Neuronal stem cell (in vitro differentiated cells): ENCODE results near the gene ISG20L2. TPM values are rescaled to one million over a fixed set of nuclear protein-coding genes. Genes with fewer than 3 reads are reported as not detected.

ENCODE experiments used
- DNase-seq: peaks from one replicate; pipeline ENCODE4 v3.0.0-alpha.2; 2013; ENCODE audit warnings: low spot score
- H2AFZ ChIP-seq: one replicate; pipeline ENCODE4 v1.6.1; 2013; ENCODE audit warnings: mild to moderate bottlenecking, low read length, inconsistent platforms
- H2AK5ac ChIP-seq: 2 replicates; pipeline ENCODE4 v1.6.1; 2013; ENCODE audit warnings: low read depth, mild to moderate bottlenecking, inconsistent platforms, low read length, moderate library complexity, mixed read lengths
- H2BK120ac ChIP-seq: 2 replicates; pipeline ENCODE4 v1.6.1; 2013; ENCODE audit warnings: low read depth, mild to moderate bottlenecking, inconsistent platforms, low read length, moderate library complexity, mixed read lengths
- H2BK12ac ChIP-seq: one replicate; pipeline ENCODE4 v1.6.1; 2013; ENCODE audit warnings: low read length, inconsistent platforms
- H2BK15ac ChIP-seq: 2 replicates; pipeline ENCODE4 v1.6.1; 2013; ENCODE audit warnings: mild to moderate bottlenecking, low read length, inconsistent platforms, mixed read lengths
- H2BK5ac ChIP-seq: one replicate; pipeline ENCODE4 v1.6.1; 2013; ENCODE audit warnings: inconsistent platforms, mild to moderate bottlenecking, low read length, moderate library complexity
- H3K14ac ChIP-seq: one replicate; pipeline ENCODE4 v1.6.1; 2013; ENCODE audit warnings: low read length, inconsistent platforms
- H3K18ac ChIP-seq: 2 replicates; pipeline ENCODE4 v1.6.1; 2013; ENCODE audit warnings: low read length, inconsistent platforms
- H3K23ac ChIP-seq: 2 replicates; pipeline ENCODE4 v1.6.1; 2013; ENCODE audit warnings: low read depth, mild to moderate bottlenecking, mixed read lengths, low read length, inconsistent platforms; ENCODE audit not compliant: poor library complexity
- H3K27ac ChIP-seq: replicated peaks from 3 replicates; pipeline ENCODE4 v1.5.1; 2013; ENCODE audit warnings: low read length, inconsistent platforms
- H3K27me3 ChIP-seq, 3 experiments: 2 replicates each; pipeline ENCODE4 v1.6.1; 2013; ENCODE audit warnings: low read length in 3 of 3, mild to moderate bottlenecking in 2 of 3, inconsistent platforms in 1 of 3, low read depth in 1 of 3, mixed read lengths in 1 of 3, moderate library complexity in 1 of 3; ENCODE audit not compliant: control insufficient read depth in 3 of 3, insufficient read depth in 3 of 3
- H3K36me3 ChIP-seq, 2 donors: replicated peaks in 1 of 2; 2 replicates each; pipeline ENCODE4 v1.6.1; 2013; ENCODE audit warnings: low read length in 2 of 2; ENCODE audit not compliant: control insufficient read depth in 2 of 2, insufficient read depth in 2 of 2
- H3K4ac ChIP-seq: 2 replicates; pipeline ENCODE4 v1.6.1; 2013; ENCODE audit warnings: inconsistent platforms, mild to moderate bottlenecking, low read length, moderate library complexity
- H3K4me1 ChIP-seq, 2 donors: 1 replicate in 1 of 2; 2 replicates in 1 of 2; pipeline ENCODE4 v1.6.1; 2013; ENCODE audit warnings: low read length in 2 of 2, low read depth in 1 of 2; ENCODE audit not compliant: control insufficient read depth in 2 of 2, insufficient read depth in 1 of 2
- H3K4me2 ChIP-seq: one replicate; pipeline ENCODE4 v1.6.1; 2013; ENCODE audit warnings: mild to moderate bottlenecking, low read length, inconsistent platforms; ENCODE audit not compliant: insufficient read depth, poor library complexity, severe bottlenecking
- H3K4me3 ChIP-seq, 2 donors: 2 replicates each; pipeline ENCODE4 v1.5.1; 2013; ENCODE audit warnings: low read length in 2 of 2, mild to moderate bottlenecking in 2 of 2, inconsistent platforms in 1 of 2, moderate library complexity in 1 of 2
- H3K79me1 ChIP-seq: one replicate; pipeline ENCODE4 v1.6.1; 2013; ENCODE audit warnings: low read depth, mild to moderate bottlenecking, inconsistent platforms, low read length, moderate library complexity
- H3K9ac ChIP-seq: one replicate; pipeline ENCODE4 v1.6.1; 2013; ENCODE audit warnings: mild to moderate bottlenecking, low read depth, low read length, inconsistent platforms; ENCODE audit not compliant: poor library complexity
- H3K9me3 ChIP-seq, 2 donors: replicated peaks in 1 of 2; 2 replicates each; pipeline versions ENCODE3 to v1.6.1; 2013; ENCODE audit warnings: low read length in 2 of 2, mild to moderate bottlenecking in 2 of 2, inconsistent platforms in 1 of 2, low read depth in 1 of 2, mixed read lengths in 1 of 2, moderate library complexity in 1 of 2; ENCODE audit not compliant: control insufficient read depth in 2 of 2, insufficient read depth in 1 of 2
- H4K8ac ChIP-seq: one replicate; pipeline ENCODE4 v1.6.1; 2013; ENCODE audit warnings: low read depth, mild to moderate bottlenecking, inconsistent platforms, low read length, moderate library complexity
- H4K91ac ChIP-seq: one replicate; pipeline ENCODE4 v1.6.1; 2013; ENCODE audit warnings: low read length, low read depth, mild to moderate bottlenecking, inconsistent platforms; ENCODE audit not compliant: poor library complexity
- whole genome bisulfite sequencing, 2 donors: extraction: QIAGEN DNeasy Blood & Tissue Kit; methylation state at CpG; one replicate each; pipeline ENCODE4 v1.1.7; 2013; ENCODE audit warnings: missing lambda C conversion rate in 2 of 2, mixed read lengths in 1 of 2; ENCODE audit not compliant: insufficient read length in 2 of 2, insufficient replicate concordance in 1 of 2; ENCODE audit errors: extremely low coverage in 2 of 2; 5-methylcytosine and 5-hydroxymethylcytosine counted together
- polyA plus RNA-seq, 2 experiments: library from polyadenylated mRNA; stranded (reverse); fragments of 200-250 nt; gene quantifications; one replicate each; pipeline ENCODE4 v1.2.3, GENCODE V29; 2013

Gene ISG20L2
- polyA plus RNA-seq (2013, experiment 1 of 2), result 32.9 TPM
- 33.3 TPM for polyA plus RNA-seq (2013, experiment 2 of 2)

GRCh38 chr1:156728599-156729462 lies at the start of gene ISG20L2:
TSS of gene ISG20L2 (minus strand) at chr1:156728766. CDS start at chr1:156727652, 1,114 bp downstream.
- no CpG with 5 or more reads among the region's 57 CpGs for WGBS, 2 donors
- no peak within 1 kb of the TSS for H2BK120ac ChIP-seq

DNA sequence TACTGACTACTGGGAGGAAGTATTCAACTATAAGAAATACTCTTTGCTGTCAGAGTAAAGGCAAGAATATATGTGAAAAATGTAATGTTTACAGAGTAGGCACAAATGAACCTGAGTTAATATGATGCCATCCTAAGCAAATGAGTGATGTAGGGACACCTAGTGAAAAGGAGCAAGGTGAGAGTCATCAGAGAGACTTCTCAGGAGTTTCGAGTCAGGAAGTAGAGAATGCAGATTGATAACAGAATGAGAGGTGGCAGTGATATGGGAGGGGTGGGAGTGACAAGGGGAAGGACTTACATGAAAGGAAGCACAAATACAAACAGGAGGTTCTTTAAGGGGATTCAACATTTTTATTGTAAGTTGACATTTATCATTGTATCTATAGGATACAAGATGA lies 49.0 kb upstream of the ISG20L2 start:
- Histone ChIP-seq H2BK15ac (no peak overlapping the region), H3K27ac (no peak overlapping the region), H2BK120ac (no peak overlapping the region), H3K4me1 (no peaks in the 10 kb centered on the region), H3K4me2 (no peak overlapping the region), H3K36me3 (peaks cover 0 to 37% of the 10 kb centered on the region in 2 donors), H3K9me3 (no peaks in the 10 kb centered on the region), H3K4ac (no peak overlapping the region), H3K4me3 (no peak overlapping the region), H3K18ac (no peak overlapping the region), H3K79me1 (peaks cover 5% of the 10 kb centered on the region), H2BK12ac (no peak overlapping the region), H4K8ac (no peak overlapping the region), H3K27me3 (no peaks in the 10 kb centered on the region), H3K23ac (no peak overlapping the region), H2AK5ac (no peak overlapping the region), H2AFZ (no peak overlapping the region), H3K9ac (no peak overlapping the region), H3K14ac (no peak overlapping the region), H2BK5ac (no peak overlapping the region), H4K91ac (no peak overlapping the region)
- no peak for DNase-seq
- WGBS, 2 donors, result no CpG with 5 or more reads among the region's 1 CpG

More at GRCh38 chr1:156728599-156729462, at the start of gene ISG20L2:
- Histone ChIP-seq H2BK5ac (peak within 1 kb of the TSS; percentile 82), H3K27ac (peak within 1 kb of the TSS; percentile 59), H3K4me3 (peak within 1 kb of the TSS; percentile 88 to 95), H3K14ac (no peak within 1 kb of the TSS), H2BK15ac (no peak within 1 kb of the TSS), H2BK12ac (no peak within 1 kb of the TSS), H3K4me2 (peak within 1 kb of the TSS; percentile 89), H3K79me1 (peaks cover 5% of the 10 kb centered on the region), H3K9me3 (no peaks in the 10 kb centered on the region), H3K23ac (peak within 1 kb of the TSS; percentile 65), H2AK5ac (peak within 1 kb of the TSS; percentile 67), H4K8ac (no peak within 1 kb of the TSS), H3K4me1 (peaks cover 15 to 30% of the 10 kb centered on the region in 2 donors), H3K4ac (no peak within 1 kb of the TSS), H3K9ac (peak within 1 kb of the TSS; percentile 96), H4K91ac (no peak within 1 kb of the TSS), H3K18ac (peak within 1 kb of the TSS; percentile 91), H2AFZ (peak within 1 kb of the TSS; percentile 91), H3K36me3 (peaks cover 21 to 61% of the 10 kb centered on the region in 2 donors), H3K27me3 (no peaks in the 10 kb centered on the region)
- DNase-seq, result peak; percentile 94

GRCh38 chr1:156776942-156777341 lies 48.4 kb upstream of the ISG20L2 start:
- Histone ChIP-seq H3K4me1 (no peaks in the 10 kb centered on the region), H3K79me1 (peaks cover 5% of the 10 kb centered on the region), H2AFZ (no peak overlapping the region), H2AK5ac (no peak overlapping the region), H3K4me3 (no peak overlapping the region), H3K9me3 (no peaks in the 10 kb centered on the region), H2BK12ac (no peak overlapping the region), H4K91ac (no peak overlapping the region), H3K23ac (no peak overlapping the region), H2BK120ac (no peak overlapping the region), H3K18ac (no peak overlapping the region), H3K36me3 (peaks cover 0 to 37% of the 10 kb centered on the region in 2 donors), H3K4me2 (no peak overlapping the region), H3K14ac (no peak overlapping the region), H2BK5ac (no peak overlapping the region), H4K8ac (no peak overlapping the region), H3K9ac (no peak overlapping the region), H3K27ac (no peak overlapping the region), H3K4ac (no peak overlapping the region), H3K27me3 (no peaks in the 10 kb centered on the region), H2BK15ac (no peak overlapping the region)
- no CpG with 5 or more reads among the region's 4 CpGs for WGBS, 2 donors
- no peak for DNase-seq

DNA sequence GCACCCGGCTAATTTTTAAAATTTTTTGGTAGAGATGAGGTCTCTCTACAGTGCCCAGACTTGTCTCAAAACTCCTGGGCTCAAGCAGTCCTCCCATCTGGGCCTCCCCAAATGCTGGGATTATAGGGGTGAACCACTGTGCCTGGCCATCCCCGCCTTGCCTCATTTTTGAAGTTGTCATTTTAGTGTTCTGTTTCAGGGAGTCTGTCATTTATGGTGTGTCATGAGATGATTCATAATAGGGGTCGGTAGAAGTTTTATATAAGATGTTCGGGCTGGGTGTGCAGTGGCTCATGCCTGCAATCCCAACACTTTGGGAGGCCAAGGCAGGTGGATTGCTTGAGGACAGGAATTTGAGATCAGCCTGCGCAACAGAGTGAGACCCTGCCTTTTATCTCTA lies 47.2 kb upstream of the ISG20L2 start:
- H4K91ac ChIP-seq, result no peak overlapping the region
- WGBS, 2 donors, result no CpG with 5 or more reads among the region's 5 CpGs
- H2AK5ac ChIP-seq, result no peak overlapping the region
- no peak overlapping the region for H3K4me2 ChIP-seq
- peaks cover 5% of the 10 kb centered on the region for H3K79me1 ChIP-seq
- H3K36me3 ChIP-seq, result peaks cover 4 to 37% of the 10 kb centered on the region in 2 donors
- no peak overlapping the region for H3K23ac ChIP-seq
- H3K4ac ChIP-seq, result no peak overlapping the region
- H2AFZ ChIP-seq, result no peak overlapping the region
- no peak overlapping the region for H2BK15ac ChIP-seq
- no peaks in the 10 kb centered on the region for H3K4me1 ChIP-seq
- DNase-seq, result no peak
- no peaks in the 10 kb centered on the region for H3K27me3 ChIP-seq
- no peak overlapping the region for H3K18ac ChIP-seq
- no peaks in the 10 kb centered on the region for H3K9me3 ChIP-seq
- no peak overlapping the region for H2BK12ac ChIP-seq
- no peak overlapping the region for H3K14ac ChIP-seq
- no peak overlapping the region for H4K8ac ChIP-seq
- no peak overlapping the region for H2BK5ac ChIP-seq
- no peak overlapping the region for H2BK120ac ChIP-seq
- H3K9ac ChIP-seq, result no peak overlapping the region
- no peak overlapping the region for H3K27ac ChIP-seq
- no peak overlapping the region for H3K4me3 ChIP-seq
